Adrenal gland (tissue), 12 donors: ENCODE measurements around the gene C15orf61. TPM values are rescaled to one million over a fixed set of nuclear protein-coding genes. Genes with fewer than 3 reads are reported as not detected.

Experiments
- DNase-seq, 7 donors: peaks; one replicate each; pipeline ENCODE4 v3.0.0-alpha.2; 2019 to 2020
- H3K27ac ChIP-seq, 5 donors: fragments of 200-600 bp; sonication (generic) in 4 of 5; 1 replicate in 3 of 5; 2 replicates in 2 of 5; pipeline versions ENCODE4 v1.5.1 to v1.8.0; 2016 to 2020; ENCODE audit warnings: mild to moderate bottlenecking in 1 of 5
- H3K27me3 ChIP-seq: fragments of 200-600 bp; 2 replicates; pipeline ENCODE4 v1.8.0; 2021
- H3K36me3 ChIP-seq, 2 donors: fragments of 200-600 bp; replicated peaks in 1 of 2; 1 replicate in 1 of 2; 2 replicates in 1 of 2; pipeline versions ENCODE4 v1.5.1 to v1.8.0; 2018 to 2022
- H3K4me1 ChIP-seq, 2 donors: fragments of 200-600 bp; replicated peaks in 1 of 2; 1 replicate in 1 of 2; 2 replicates in 1 of 2; pipeline versions ENCODE4 v1.5.1 to v1.8.0; 2018 to 2021
- H3K4me3 ChIP-seq, 4 donors: fragments of 200-600 bp; sonication (generic) in 3 of 4; one replicate each; pipeline ENCODE4 v1.5.1; 2016 to 2018
- H3K9me3 ChIP-seq, 3 donors: fragments of 200-600 bp; sonication (generic) in 1 of 3; replicated peaks in 1 of 3; 1 replicate in 2 of 3; 2 replicates in 1 of 3; pipeline versions ENCODE4 v1.5.1 to v1.8.0; 2016 to 2021
- POLR2A ChIP-seq, 2 donors: fragments of 450-650 bp; IDR thresholded peaks; one replicate each; pipeline ENCODE4 v1.6.1; 2017; ENCODE audit warnings: antibody characterized with exemption in 2 of 2, mild to moderate bottlenecking in 2 of 2, moderate library complexity in 1 of 2
- WGBS, 4 donors: extraction: QIAGEN DNeasy Blood & Tissue Kit in 2 of 4; methylation state at CpG; one replicate each; pipeline versions ENCODE4 v1.1.5 to v1.1.7; 2013 to 2017; 5-methylcytosine and 5-hydroxymethylcytosine counted together
- intact Hi-C, 2 donors: fragments of 100-400 bp; cut with DNase I; formaldehyde crosslinking; loops; one replicate each; pipeline versions ENCODE4 v1.14.1 to v1.15.0; 2022 to 2023
- polyA plus RNA-seq, 3 donors: library from polyadenylated mRNA; stranded (reverse); fragments of 200-250 nt in 2 of 3; fragments of 350-450 nt in 1 of 3; fragmentation: Illumina TruSeq in 1 of 3; extraction: RNeasy Lipid Tissue Mini Kit (QIAGEN cat#74804) in 1 of 3; gene quantifications; one replicate each; pipeline ENCODE4 v1.2.3, GENCODE V29; 2013 to 2014
- total RNA-seq, 9 donors: library from RNA; depleted of rRNA in 4 of 9; stranded (reverse); fragments of >200 nt in 4 of 9; fragments of 120-200 nt in 1 of 9; fragmentation: NEBNext Ultra II Directional in 1 of 9; extraction: Animal tissue kit (Norgen Biotek cat#: 25700) in 1 of 9; gene quantifications; one replicate each; pipeline versions ENCODE4 v1.1.0 to v1.2.4, GENCODE V29; 2013 to 2023
- TF ChIP-seq, protein P1 (sequence below), 6 experiments: fragments of 450-650 bp in 4 of 6; fragments of 200-600 bp in 2 of 6; sonication (generic) in 1 of 6; IDR thresholded peaks; 1 replicate in 5 of 6; 2 replicates in 1 of 6; pipeline versions ENCODE4 v1.5.1 to v1.8.0; 2016 to 2021; ENCODE audit warnings: antibody characterized with exemption in 6 of 6, mild to moderate bottlenecking in 2 of 6, moderate library complexity in 1 of 6
- donor health status: healthy with polysubstance abuse.
- donor health status: Bipolar disorder and iron deficiency.
- donor health status: DM: yes; HTN: yes; CAD: no.
- donor health status: DM: no; HTN: no; CAD: no.
- donor health status: DM: no; HTN: no; CAD: no.
- donor health status: DM: yes; HTN: yes; CAD: no.

C15orf61 gene
- total and polyA plus RNA-seq, 12 donors: 1.2 to 8.3 (median 4.3) TPM

DNA sequence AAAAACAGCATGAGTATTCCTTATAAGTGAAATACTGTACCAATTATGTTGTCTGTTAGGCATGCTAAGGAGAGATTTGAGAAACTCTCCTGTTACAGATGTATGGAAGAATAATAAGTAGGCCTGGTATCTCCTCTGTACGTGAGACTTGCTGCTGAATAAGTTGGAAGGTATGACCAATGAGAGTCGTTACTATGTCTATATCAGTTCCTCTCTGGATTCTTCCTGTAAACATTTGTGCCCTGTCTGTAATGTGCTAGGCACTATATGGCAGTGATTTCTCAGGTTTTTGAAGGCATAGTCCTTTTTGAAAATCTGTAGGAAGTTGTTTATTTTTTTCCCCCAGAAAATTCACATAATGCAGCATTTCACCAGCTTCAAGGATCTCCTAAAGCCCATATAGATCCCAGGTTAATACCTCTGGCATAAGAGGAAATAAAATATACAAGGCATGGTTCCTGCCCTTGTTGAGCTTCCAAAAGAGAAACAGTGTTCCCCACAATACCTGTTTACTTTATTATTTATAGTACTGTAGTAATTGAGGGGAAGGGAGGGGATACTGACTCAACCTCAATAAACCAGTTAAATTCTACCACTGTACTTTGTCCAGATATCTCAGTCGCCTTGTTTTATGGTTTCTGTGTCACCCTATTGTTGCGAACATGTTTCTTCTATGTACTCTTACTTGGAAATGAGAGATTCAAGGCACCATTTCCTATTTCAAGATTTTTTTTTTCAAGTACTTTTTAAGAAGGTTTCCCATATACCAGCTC, 50.1 kb downstream of the C15orf61 start:
- DNase-seq: no peak
- intact Hi-C loops: no loop called here
- Histone ChIP-seq H3K27me3 (no peaks in the 10 kb centered on the region), H3K27ac (no peak overlapping the region), H3K9me3 (no peaks in the 10 kb centered on the region), H3K4me1 (peaks cover 8 to 12% of the 10 kb centered on the region in 2 donors), H3K4me3 (no peak overlapping the region), H3K36me3 (no peaks in the 10 kb centered on the region)
- TF ChIP-seq, protein P1, sequence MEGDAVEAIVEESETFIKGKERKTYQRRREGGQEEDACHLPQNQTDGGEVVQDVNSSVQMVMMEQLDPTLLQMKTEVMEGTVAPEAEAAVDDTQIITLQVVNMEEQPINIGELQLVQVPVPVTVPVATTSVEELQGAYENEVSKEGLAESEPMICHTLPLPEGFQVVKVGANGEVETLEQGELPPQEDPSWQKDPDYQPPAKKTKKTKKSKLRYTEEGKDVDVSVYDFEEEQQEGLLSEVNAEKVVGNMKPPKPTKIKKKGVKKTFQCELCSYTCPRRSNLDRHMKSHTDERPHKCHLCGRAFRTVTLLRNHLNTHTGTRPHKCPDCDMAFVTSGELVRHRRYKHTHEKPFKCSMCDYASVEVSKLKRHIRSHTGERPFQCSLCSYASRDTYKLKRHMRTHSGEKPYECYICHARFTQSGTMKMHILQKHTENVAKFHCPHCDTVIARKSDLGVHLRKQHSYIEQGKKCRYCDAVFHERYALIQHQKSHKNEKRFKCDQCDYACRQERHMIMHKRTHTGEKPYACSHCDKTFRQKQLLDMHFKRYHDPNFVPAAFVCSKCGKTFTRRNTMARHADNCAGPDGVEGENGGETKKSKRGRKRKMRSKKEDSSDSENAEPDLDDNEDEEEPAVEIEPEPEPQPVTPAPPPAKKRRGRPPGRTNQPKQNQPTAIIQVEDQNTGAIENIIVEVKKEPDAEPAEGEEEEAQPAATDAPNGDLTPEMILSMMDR (IDR thresholded peaks at IDR 0.05): no peak
- no peak for TF ChIP-seq POLR2A (IDR thresholded peaks at IDR 0.05)
- WGBS, 4 donors: 93 to 98% (median 95%) methylated on average over 4 of the region's 4 CpGs

DNA sequence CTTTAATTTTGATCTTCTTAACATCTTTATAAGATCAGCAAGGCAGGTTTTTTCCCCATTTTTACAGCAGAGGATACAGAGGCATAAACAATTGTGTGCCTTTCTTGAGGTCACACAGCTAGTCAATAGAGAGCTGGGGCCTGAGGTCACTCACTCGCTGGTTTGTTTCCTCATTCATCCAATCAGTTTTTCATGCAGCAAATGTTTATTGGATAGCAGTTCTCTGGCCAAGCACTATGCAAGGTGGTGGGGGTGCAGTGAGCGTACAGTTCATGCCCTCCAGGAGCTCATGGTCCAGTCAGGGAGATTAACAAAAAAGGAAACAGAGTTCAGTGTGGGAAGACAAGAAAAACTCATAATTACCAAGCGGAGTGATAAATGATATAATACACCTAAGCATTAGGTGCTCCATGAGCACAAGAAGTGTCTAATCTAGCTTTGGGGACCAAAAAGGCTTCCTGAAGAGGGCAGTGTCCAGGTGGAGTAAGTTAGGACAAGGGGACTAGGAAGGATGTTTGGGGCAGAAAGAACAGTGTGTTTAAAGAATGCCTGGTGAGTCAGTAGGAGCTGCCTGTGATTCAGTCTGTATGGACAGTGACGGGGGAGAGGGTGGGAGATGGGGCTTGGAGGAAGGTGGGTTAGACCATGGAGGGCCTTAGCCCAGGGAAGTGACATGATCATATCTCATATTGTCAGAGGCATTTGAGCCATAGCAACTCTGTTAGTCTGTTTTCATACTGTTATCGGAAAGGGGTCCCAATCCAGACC, 50.9 kb downstream of the C15orf61 start:
- peaks cover 8 to 12% of the 10 kb centered on the region in 2 donors for H3K4me1 ChIP-seq
- no peak overlapping the region for H3K4me3 ChIP-seq
- no peaks in the 10 kb centered on the region for H3K9me3 ChIP-seq
- 96 to 99% (median 97%) methylated on average over 5 of the region's 5 CpGs for WGBS, 4 donors
- no peak overlapping the region for H3K27ac ChIP-seq
- no peak for DNase-seq
- intact Hi-C loops: no loop called here
- H3K36me3 ChIP-seq: no peaks in the 10 kb centered on the region
- H3K27me3 ChIP-seq: no peaks in the 10 kb centered on the region
- no peak for TF ChIP-seq POLR2A (IDR thresholded peaks at IDR 0.05)
- TF ChIP-seq, protein P1 (IDR thresholded peaks at IDR 0.05): no peak

DNA sequence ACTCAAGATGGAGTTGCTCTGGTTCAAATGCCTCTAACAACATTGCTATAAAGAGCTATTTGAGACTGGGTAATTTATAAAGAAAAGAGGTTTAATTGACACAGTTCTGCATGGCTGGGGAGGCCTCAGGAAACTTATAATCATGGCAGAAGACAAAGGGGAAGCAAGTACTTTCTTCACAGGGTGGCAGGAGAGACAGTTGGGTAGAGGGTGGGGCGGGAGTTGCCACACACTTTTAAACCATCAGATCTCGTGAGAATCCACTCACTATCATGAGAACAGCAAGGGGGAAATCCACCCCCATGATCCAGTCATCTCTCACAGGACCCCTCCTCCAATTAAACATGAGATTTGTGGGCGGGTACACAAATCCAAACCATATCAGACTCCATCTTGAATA, 52.3 kb downstream of the C15orf61 start:
- 83 to 95% (median 92%) methylated on average over 3 of the region's 3 CpGs for WGBS, 4 donors
- intact Hi-C loops: no loop called here
- no peaks in the 10 kb centered on the region for H3K36me3 ChIP-seq
- no peaks in the 10 kb centered on the region for H3K27me3 ChIP-seq
- H3K27ac ChIP-seq: no peak overlapping the region
- H3K9me3 ChIP-seq: no peaks in the 10 kb centered on the region
- no peak for TF ChIP-seq POLR2A (IDR thresholded peaks at IDR 0.05)
- TF ChIP-seq, protein P1 (IDR thresholded peaks at IDR 0.05): no peak
- no peak overlapping the region for H3K4me3 ChIP-seq
- H3K4me1 ChIP-seq: peaks cover 8 to 12% of the 10 kb centered on the region in 2 donors
- DNase-seq: no peak

DNA sequence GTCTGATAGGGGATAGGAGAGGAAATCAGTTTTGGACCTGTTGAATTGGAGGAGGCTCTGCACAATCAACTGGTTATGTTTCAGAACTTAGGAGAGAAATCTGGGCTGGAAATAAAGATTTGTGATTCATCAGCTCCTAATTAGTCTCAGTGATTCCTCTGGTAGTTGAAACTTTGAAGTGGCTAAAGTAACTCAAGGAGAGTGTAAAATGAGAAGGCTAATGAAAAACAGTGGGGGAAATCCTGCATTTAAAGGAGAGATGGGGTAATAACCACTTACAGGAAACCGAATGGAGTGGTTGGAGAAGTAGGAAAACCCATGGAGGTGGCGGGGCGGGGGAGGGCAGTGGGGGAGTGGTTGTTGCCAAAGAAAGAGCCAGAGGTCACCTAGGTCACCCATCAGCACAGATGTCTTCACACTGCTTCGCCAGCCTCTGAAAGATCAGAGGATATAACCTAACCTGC, 54.1 kb downstream of the C15orf61 start:
- no peak for DNase-seq
- no peaks in the 10 kb centered on the region for H3K9me3 ChIP-seq
- peaks cover 0 to 3% of the 10 kb centered on the region in 2 donors for H3K4me1 ChIP-seq
- 83 to 92% (median 86%) methylated on average over 4 of the region's 4 CpGs for WGBS, 4 donors
- no peak overlapping the region for H3K4me3 ChIP-seq
- H3K27ac ChIP-seq: no peak overlapping the region
- no peaks in the 10 kb centered on the region for H3K36me3 ChIP-seq
- no peaks in the 10 kb centered on the region for H3K27me3 ChIP-seq
- intact Hi-C loops: no loop called here
- TF ChIP-seq POLR2A (IDR thresholded peaks at IDR 0.05): no peak
- TF ChIP-seq, protein P1 (IDR thresholded peaks at IDR 0.05): no peak
